Measurements from ENCODE around the gene UBAC2. TPM values are rescaled to one million over a fixed set of nuclear protein-coding genes. Genes with fewer than 3 reads are reported as not detected.

Gene UBAC2
- total and polyA plus RNA-seq, 5 donors from 2014 or later, result 62.8 to 122 (median 101) TPM

GRCh38 chr13:99267927-99268326, 67.3 kb downstream of the UBAC2 start:
- H3K4me3 ChIP-seq (ENCODE audit: low read depth, low read length), result no peak overlapping the region
- Mint-ChIP-seq H3K27me3 (no peaks in the 10 kb centered on the region), H3K4me3 (no peak overlapping the region), H3K36me3 (peaks cover 7% of the 10 kb centered on the region), H3K27ac (peak overlapping the region in 1 of 3 donors; percentile 48), H3K9me3 (peaks cover 0 to 3% (median 0%) of the 10 kb centered on the region in 7 donors), H3K4me1 (peaks cover 38 to 58% (median 40%) of the 10 kb centered on the region in 4 donors)
- peaks cover 11% of the 10 kb centered on the region for H3K36me3 ChIP-seq (ENCODE audit: control insufficient read depth, insufficient read depth, low read length)
- peaks cover 38% of the 10 kb centered on the region for H3K4me1 ChIP-seq (ENCODE audit: control insufficient read depth, insufficient read depth, low read length, poor library complexity, severe bottlenecking)
- ATAC-seq (ENCODE audit: low read depth in 2 of 2), result no peak
- no peak for DNase-seq
- H3K27me3 ChIP-seq (ENCODE audit: control insufficient read depth, insufficient read depth, low read length), result no peaks in the 10 kb centered on the region
- no peak overlapping the region for H3K27ac ChIP-seq (ENCODE audit: insufficient read depth, low read length, poor library complexity, severe bottlenecking)
- H3K9me3 ChIP-seq (ENCODE audit: control insufficient read depth in 2 of 2, low read length in 2 of 2), result peaks cover 2 to 6% of the 10 kb centered on the region in 2 experiments

GRCh38 chr13:99268822-99269221, 68.2 kb downstream of the UBAC2 start:
- Mint-ChIP-seq H3K27me3 (no peaks in the 10 kb centered on the region), H3K4me3 (no peak overlapping the region), H3K36me3 (peaks cover 7% of the 10 kb centered on the region), H3K9me3 (peaks cover 0 to 3% (median 0%) of the 10 kb centered on the region in 7 donors), H3K27ac (peak overlapping the region in 1 of 3 donors; percentile 25), H3K4me1 (peaks cover 40 to 58% (median 45%) of the 10 kb centered on the region in 4 donors)
- Histone ChIP-seq H3K36me3 (ENCODE audit: control insufficient read depth, insufficient read depth, low read length) (peaks cover 6% of the 10 kb centered on the region), H3K9me3 (ENCODE audit: control insufficient read depth in 2 of 2, low read length in 2 of 2) (peaks cover 2 to 6% of the 10 kb centered on the region in 2 experiments), H3K27me3 (ENCODE audit: control insufficient read depth, insufficient read depth, low read length) (no peaks in the 10 kb centered on the region), H3K4me1 (ENCODE audit: control insufficient read depth, insufficient read depth, low read length, poor library complexity, severe bottlenecking) (peaks cover 37% of the 10 kb centered on the region), H3K4me3 (ENCODE audit: low read depth, low read length) (no peak overlapping the region), H3K27ac (ENCODE audit: insufficient read depth, low read length, poor library complexity, severe bottlenecking) (peak overlapping the region; percentile 30)
- no peak for DNase-seq
- no peak for ATAC-seq (ENCODE audit: low read depth in 2 of 2)

GRCh38 chr13:99269627-99270241, 69.1 kb downstream of the UBAC2 start:
- Mint-ChIP-seq H3K27ac (peak overlapping the region; percentile 33 to 95 (median 94)), H3K4me1 (peaks cover 43 to 58% (median 46%) of the 10 kb centered on the region in 4 donors), H3K27me3 (no peaks in the 10 kb centered on the region), H3K4me3 (no peak overlapping the region), H3K36me3 (peaks cover 8% of the 10 kb centered on the region), H3K9me3 (peaks cover 0 to 3% (median 0%) of the 10 kb centered on the region in 7 donors)
- H3K27me3 ChIP-seq (ENCODE audit: control insufficient read depth, insufficient read depth, low read length), result no peaks in the 10 kb centered on the region
- H3K27ac ChIP-seq (ENCODE audit: insufficient read depth, low read length, poor library complexity, severe bottlenecking), result peak overlapping the region; percentile 34
- peaks cover 32% of the 10 kb centered on the region for H3K4me1 ChIP-seq (ENCODE audit: control insufficient read depth, insufficient read depth, low read length, poor library complexity, severe bottlenecking)
- peaks cover 2 to 6% of the 10 kb centered on the region in 2 experiments for H3K9me3 ChIP-seq (ENCODE audit: control insufficient read depth in 2 of 2, low read length in 2 of 2)
- DNase-seq, result peak; percentile 20 to 72 (median 68)
- H3K36me3 ChIP-seq (ENCODE audit: control insufficient read depth, insufficient read depth, low read length), result peaks cover 6% of the 10 kb centered on the region
- no peak overlapping the region for H3K4me3 ChIP-seq (ENCODE audit: low read depth, low read length)
- ATAC-seq (ENCODE audit: low read depth in 2 of 2), result peak; percentile 74 to 77

- Histone ChIP-seq H3K4me1 (ENCODE audit: control insufficient read depth, insufficient read depth, low read length, poor library complexity, severe bottlenecking) (peaks cover 37% of the 10 kb centered on the region), H3K27me3 (ENCODE audit: control insufficient read depth, insufficient read depth, low read length) (no peaks in the 10 kb centered on the region), H3K4me3 (ENCODE audit: low read depth, low read length) (no peak overlapping the region), H3K27ac (ENCODE audit: insufficient read depth, low read length, poor library complexity, severe bottlenecking) (peak overlapping the region; percentile 34), H3K9me3 (ENCODE audit: control insufficient read depth in 2 of 2, low read length in 2 of 2) (peaks cover 2 to 6% of the 10 kb centered on the region in 2 experiments), H3K36me3 (ENCODE audit: control insufficient read depth, insufficient read depth, low read length) (peaks cover 6% of the 10 kb centered on the region)
- Mint-ChIP-seq H3K4me3 (peak overlapping the region in 2 of 4 donors; percentile 9 to 34), H3K27me3 (no peaks in the 10 kb centered on the region), H3K36me3 (peaks cover 14% of the 10 kb centered on the region), H3K27ac (peak overlapping the region; percentile 33 to 95 (median 94)), H3K9me3 (peaks cover 0 to 3% (median 0%) of the 10 kb centered on the region in 7 donors), H3K4me1 (peaks cover 48 to 58% (median 50%) of the 10 kb centered on the region in 4 donors)
- ATAC-seq (ENCODE audit: low read depth in 2 of 2) (no peak), DNase-seq (no peak)
Measured at GRCh38 chr13:99270518-99270917, 69.9 kb downstream of the UBAC2 start.

- no peaks in the 10 kb centered on the region for H3K27me3 ChIP-seq (ENCODE audit: control insufficient read depth, insufficient read depth, low read length)
- no peak for DNase-seq
- H3K4me1 Mint-ChIP-seq, result peaks cover 47 to 62% (median 55%) of the 10 kb centered on the region in 4 donors
- peaks cover 43% of the 10 kb centered on the region for H3K4me1 ChIP-seq (ENCODE audit: control insufficient read depth, insufficient read depth, low read length, poor library complexity, severe bottlenecking)
- H3K9me3 Mint-ChIP-seq, result peaks cover 0 to 3% (median 0%) of the 10 kb centered on the region in 7 donors
- no peak overlapping the region for H3K27ac ChIP-seq (ENCODE audit: insufficient read depth, low read length, poor library complexity, severe bottlenecking)
- peak overlapping the region; percentile 33 to 95 (median 94) for H3K27ac Mint-ChIP-seq
- no peaks in the 10 kb centered on the region for H3K27me3 Mint-ChIP-seq
- H3K4me3 ChIP-seq (ENCODE audit: low read depth, low read length), result no peak overlapping the region
- peaks cover 6% of the 10 kb centered on the region for H3K36me3 ChIP-seq (ENCODE audit: control insufficient read depth, insufficient read depth, low read length)
- ATAC-seq (ENCODE audit: low read depth in 2 of 2), result no peak
- peaks cover 16% of the 10 kb centered on the region for H3K36me3 Mint-ChIP-seq
- peak overlapping the region in 1 of 4 donors; percentile 61 for H3K4me3 Mint-ChIP-seq
- peaks cover 2 to 6% of the 10 kb centered on the region in 2 experiments for H3K9me3 ChIP-seq (ENCODE audit: control insufficient read depth in 2 of 2, low read length in 2 of 2)
Measured at GRCh38 chr13:99271249-99271648, 70.6 kb downstream of the UBAC2 start.

- Mint-ChIP-seq H3K4me1 (peaks cover 47 to 73% (median 62%) of the 10 kb centered on the region in 4 donors), H3K27me3 (no peaks in the 10 kb centered on the region), H3K27ac (peak overlapping the region; percentile 62 to 95 (median 94)), H3K4me3 (peak overlapping the region in 1 of 4 donors; percentile 43), H3K36me3 (peaks cover 22% of the 10 kb centered on the region), H3K9me3 (peaks cover 0 to 3% (median 0%) of the 10 kb centered on the region in 7 donors)
- Histone ChIP-seq H3K27me3 (ENCODE audit: control insufficient read depth, insufficient read depth, low read length) (no peaks in the 10 kb centered on the region), H3K9me3 (ENCODE audit: control insufficient read depth in 2 of 2, low read length in 2 of 2) (peaks cover 2 to 6% of the 10 kb centered on the region in 2 experiments), H3K36me3 (ENCODE audit: control insufficient read depth, insufficient read depth, low read length) (peaks cover 6% of the 10 kb centered on the region), H3K27ac (ENCODE audit: insufficient read depth, low read length, poor library complexity, severe bottlenecking) (no peak overlapping the region), H3K4me1 (ENCODE audit: control insufficient read depth, insufficient read depth, low read length, poor library complexity, severe bottlenecking) (peaks cover 50% of the 10 kb centered on the region), H3K4me3 (ENCODE audit: low read depth, low read length) (no peak overlapping the region)
- no peak for ATAC-seq (ENCODE audit: low read depth in 2 of 2)
- no peak for DNase-seq
Measured at GRCh38 chr13:99272481-99272880, 71.8 kb downstream of the UBAC2 start.

GRCh38 chr13:99273128-99273527, 72.5 kb downstream of the UBAC2 start:
- Mint-ChIP-seq H3K27me3 (no peaks in the 10 kb centered on the region), H3K4me1 (peaks cover 51 to 79% (median 67%) of the 10 kb centered on the region in 4 donors), H3K27ac (peak overlapping the region; percentile 94 to 96 (median 94)), H3K36me3 (peaks cover 27% of the 10 kb centered on the region), H3K4me3 (peak overlapping the region in 1 of 4 donors; percentile 18), H3K9me3 (peaks cover 0 to 3% (median 0%) of the 10 kb centered on the region in 7 donors)
- Histone ChIP-seq H3K9me3 (ENCODE audit: control insufficient read depth in 2 of 2, low read length in 2 of 2) (peaks cover 2 to 6% of the 10 kb centered on the region in 2 experiments), H3K27me3 (ENCODE audit: control insufficient read depth, insufficient read depth, low read length) (no peaks in the 10 kb centered on the region), H3K27ac (ENCODE audit: insufficient read depth, low read length, poor library complexity, severe bottlenecking) (no peak overlapping the region), H3K4me1 (ENCODE audit: control insufficient read depth, insufficient read depth, low read length, poor library complexity, severe bottlenecking) (peaks cover 56% of the 10 kb centered on the region), H3K4me3 (ENCODE audit: low read depth, low read length) (no peak overlapping the region), H3K36me3 (ENCODE audit: control insufficient read depth, insufficient read depth, low read length) (peaks cover 2% of the 10 kb centered on the region)
- no peak for DNase-seq
- ATAC-seq (ENCODE audit: low read depth in 2 of 2), result no peak
